Right lobe of liver (tissue), 4 donors: ENCODE data around the gene LPO.

Experiments used
- POLR2A ChIP-seq: fragments of 450-650 bp; IDR thresholded peaks from one replicate; pipeline ENCODE4 v1.6.1; 2017; ENCODE audit warnings: antibody characterized with exemption, mild to moderate bottlenecking
- TF ChIP-seq, protein P1 (sequence below), 4 donors: fragments of 200-600 bp in 3 of 4; fragments of 450-650 bp in 1 of 4; IDR thresholded peaks; one replicate each; pipeline versions ENCODE4 v1.5.1 to v1.8.0; 2016 to 2022; ENCODE audit warnings: antibody characterized with exemption in 4 of 4, mild to moderate bottlenecking in 2 of 4
- donor health status: DM: no; HTN: no; CAD: no.
- donor health status: DM: no; HTN: no; CAD: no.
- donor health status: DM: no; HTN: yes; CAD: no.

DNA sequence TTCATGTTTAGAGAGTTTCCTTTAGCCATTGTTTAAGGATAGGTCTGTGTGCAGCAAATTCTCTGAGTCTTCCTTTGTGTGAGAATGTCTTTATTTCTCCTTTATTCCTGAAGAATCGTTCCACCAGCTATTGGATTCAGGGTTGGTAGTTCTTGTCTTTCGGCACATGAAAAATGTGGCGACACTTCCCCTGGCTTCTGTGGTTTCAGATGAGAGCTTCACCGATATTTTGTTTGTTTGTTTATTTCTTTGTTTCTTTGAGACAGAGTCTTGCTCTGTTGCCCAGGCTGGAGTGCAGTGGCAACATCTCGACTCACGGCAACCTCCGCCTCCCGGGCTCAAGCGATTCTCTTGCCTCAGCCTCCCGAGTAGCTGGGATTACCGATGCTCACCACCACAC, 23.8 kb downstream of the LPO start:
- TF ChIP-seq, protein P1, sequence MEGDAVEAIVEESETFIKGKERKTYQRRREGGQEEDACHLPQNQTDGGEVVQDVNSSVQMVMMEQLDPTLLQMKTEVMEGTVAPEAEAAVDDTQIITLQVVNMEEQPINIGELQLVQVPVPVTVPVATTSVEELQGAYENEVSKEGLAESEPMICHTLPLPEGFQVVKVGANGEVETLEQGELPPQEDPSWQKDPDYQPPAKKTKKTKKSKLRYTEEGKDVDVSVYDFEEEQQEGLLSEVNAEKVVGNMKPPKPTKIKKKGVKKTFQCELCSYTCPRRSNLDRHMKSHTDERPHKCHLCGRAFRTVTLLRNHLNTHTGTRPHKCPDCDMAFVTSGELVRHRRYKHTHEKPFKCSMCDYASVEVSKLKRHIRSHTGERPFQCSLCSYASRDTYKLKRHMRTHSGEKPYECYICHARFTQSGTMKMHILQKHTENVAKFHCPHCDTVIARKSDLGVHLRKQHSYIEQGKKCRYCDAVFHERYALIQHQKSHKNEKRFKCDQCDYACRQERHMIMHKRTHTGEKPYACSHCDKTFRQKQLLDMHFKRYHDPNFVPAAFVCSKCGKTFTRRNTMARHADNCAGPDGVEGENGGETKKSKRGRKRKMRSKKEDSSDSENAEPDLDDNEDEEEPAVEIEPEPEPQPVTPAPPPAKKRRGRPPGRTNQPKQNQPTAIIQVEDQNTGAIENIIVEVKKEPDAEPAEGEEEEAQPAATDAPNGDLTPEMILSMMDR (IDR thresholded peaks at IDR 0.05) = no peak
- TF ChIP-seq POLR2A = no peak
